HCT116 (cell line): ENCODE data around the gene NRN1. TPM values are rescaled to one million over a fixed set of nuclear protein-coding genes. Genes with fewer than 3 reads are reported as not detected.

Experiments used
- ATAC-seq: fragments of 200-7000 bp; cut with Tn5 transposase; 2 replicates; pipeline ENCODE4 v1.9.1; 2020; ENCODE audit warnings: mild to moderate bottlenecking, moderate library complexity
- BruUV-seq: library from RNA; stranded (reverse); fragments of 400-500 nt; replicated peaks from 2 replicates; lab custom pipeline; 2021; lab: Mats Ljungman, UMichigan
- CTCF ChIA-PET: fragments of 300-600 bp; sonication (Branson Sonifier 250); formaldehyde crosslinking; loops from one replicate; lab custom pipeline; 2021; ENCODE audit warnings: antibody characterized with exemption; lab: Charles Lee
- POLR2A ChIA-PET: fragments of 300-600, 350-600 bp; sonication (Branson Sonifier 250); formaldehyde crosslinking; loops from one replicate; lab custom pipeline; 2021; ENCODE audit warnings: antibody characterized with exemption; lab: Charles Lee
- RAD21 ChIA-PET, 2 experiments: fragments of 300-600 bp; sonication (Branson Sonifier 250); formaldehyde crosslinking; loops; one replicate each; lab custom pipeline; 2023; ENCODE audit warnings: low total read pairs in 2 of 2; ENCODE audit not compliant: uncharacterized antibody in 2 of 2, unreplicated experiment in 2 of 2, low non-redundant PET in 1 of 2; lab: Charles Lee
- DNase-seq: peaks from one replicate; pipeline ENCODE4 v3.0.0-alpha.2; 2010; ENCODE audit warnings: low read depth, low spot score
- H2AFZ ChIP-seq: fragments of 200-600 bp; shearing (Covaris generic), sonication (generic); 2 replicates; pipeline ENCODE4 v1.6.1; 2017; ENCODE audit warnings: low read depth, mixed run types, mixed read lengths, antibody characterized with exemption, low read length; ENCODE audit not compliant: poor library complexity, severe bottlenecking
- H3K27ac ChIP-seq: 2 replicates; pipeline ENCODE4 v1.5.1; 2012; ENCODE audit warnings: low read depth, low read length
- H3K27me3 ChIP-seq: fragments of 200-600 bp; sonication (generic); 2 replicates; pipeline ENCODE4 v1.6.1; 2016; ENCODE audit warnings: mixed run types, low read length, mixed read lengths; ENCODE audit not compliant: insufficient read depth
- H3K36me3 ChIP-seq, 2 experiments: fragments of 200-500 bp in 1 of 2; fragments of 200-600 bp in 1 of 2; sonication (Bioruptor generic) in 1 of 2; sonication (generic) in 1 of 2; 2 replicates each; pipeline versions ENCODE4 v1.5.1 to v1.6.1; 2014 to 2016; ENCODE audit warnings: low read length in 2 of 2, inconsistent platforms in 1 of 2, mixed read lengths in 1 of 2, mixed run types in 1 of 2; ENCODE audit not compliant: insufficient read depth in 2 of 2, control insufficient read depth in 1 of 2
- H3K4me1 ChIP-seq, 2 experiments: fragments of 200-600 bp in 1 of 2; sonication (generic) in 1 of 2; 2 replicates each; pipeline versions ENCODE4 v1.5.1 to v1.6.1; 2012 to 2017; ENCODE audit warnings: low read length in 2 of 2, inconsistent platforms in 1 of 2, mild to moderate bottlenecking in 1 of 2, mixed read lengths in 1 of 2, mixed run types in 1 of 2, moderate library complexity in 1 of 2; ENCODE audit not compliant: insufficient read depth in 2 of 2, control insufficient read depth in 1 of 2
- H3K4me2 ChIP-seq: fragments of 200-600 bp; sonication (generic); 2 replicates; pipeline ENCODE4 v1.6.1; 2017; ENCODE audit warnings: mixed run types, low read length, mixed read lengths
- H3K4me3 ChIP-seq, 2 experiments: fragments of 200-600 bp in 1 of 2; sonication (generic) in 1 of 2; replicated peaks in 1 of 2; 2 replicates each; pipeline ENCODE4 v1.5.1; 2011 to 2016; ENCODE audit warnings: low read length in 2 of 2, control low read depth in 1 of 2, low read depth in 1 of 2, mild to moderate bottlenecking in 1 of 2, mixed read lengths in 1 of 2, mixed run types in 1 of 2
- H3K79me2 ChIP-seq: fragments of 200-600 bp; sonication (generic); 2 replicates; pipeline ENCODE4 v1.6.1; 2017; ENCODE audit warnings: mild to moderate bottlenecking, mixed run types, low read length, moderate library complexity, mixed read lengths; ENCODE audit not compliant: insufficient read depth
- H3K9ac ChIP-seq: fragments of 200-600 bp; sonication (generic); 2 replicates; pipeline ENCODE4 v1.6.1; 2016; ENCODE audit warnings: low read length, mixed read lengths
- H3K9me2 ChIP-seq: fragments of 200-600 bp; sonication (generic), shearing (Covaris generic); 2 replicates; pipeline ENCODE4 v1.6.1; 2017; ENCODE audit warnings: mixed run types, mild to moderate bottlenecking, moderate library complexity; ENCODE audit not compliant: insufficient read depth
- H3K9me3 ChIP-seq, 2 experiments: fragments of 200-500 bp in 1 of 2; fragments of 200-600 bp in 1 of 2; sonication (Bioruptor generic) in 1 of 2; sonication (generic) in 1 of 2; 2 replicates each; pipeline ENCODE4 v1.6.1; 2014 to 2017; ENCODE audit warnings: low read length in 2 of 2, mixed read lengths in 2 of 2, inconsistent platforms in 1 of 2, low read depth in 1 of 2, mild to moderate bottlenecking in 1 of 2, mixed run types in 1 of 2, moderate library complexity in 1 of 2; ENCODE audit not compliant: control insufficient read depth in 1 of 2, insufficient read depth in 1 of 2
- H4K20me1 ChIP-seq: fragments of 200-600 bp; sonication (generic), shearing (Covaris generic); 2 replicates; pipeline ENCODE4 v1.6.1; 2017; ENCODE audit warnings: mixed run types, mild to moderate bottlenecking, moderate library complexity; ENCODE audit not compliant: insufficient read depth
- CEBPB ChIP-seq: IDR thresholded peaks from 2 replicates; pipeline ENCODE4 v1.6.1; 2012; ENCODE audit warnings: low read depth
- ELF1 ChIP-seq: IDR thresholded peaks from 2 replicates; pipeline ENCODE4 v1.6.1; 2012; ENCODE audit warnings: low read depth, borderline replicate concordance
- EZH2 ChIP-seq: fragments of 200-600 bp; sonication (generic); IDR thresholded peaks from 2 replicates; pipeline ENCODE4 v1.6.1; 2017; ENCODE audit warnings: antibody characterized with exemption, mixed run types
- EZH2phosphoT487 ChIP-seq: fragments of 200-600 bp; IDR thresholded peaks from 2 replicates; pipeline ENCODE4 v1.6.1; 2018; ENCODE audit warnings: antibody characterized with exemption, borderline replicate concordance
- POLR2A ChIP-seq: IDR thresholded peaks from 2 replicates; pipeline ENCODE4 v1.7.0; 2011; ENCODE audit warnings: borderline replicate concordance; ENCODE audit not compliant: insufficient read depth, insufficient read length; ENCODE audit errors: extremely low read depth
- SIN3A ChIP-seq: IDR thresholded peaks from 2 replicates; pipeline ENCODE4 v1.6.1; 2012; ENCODE audit warnings: low read depth
- SRF ChIP-seq: IDR thresholded peaks from 2 replicates; pipeline ENCODE4 v1.6.1; 2012; ENCODE audit warnings: low read depth
- intact Hi-C: fragments of 100-400 bp; cut with micrococcal nuclease; formaldehyde crosslinking; loops from 2 replicates; pipeline ENCODE4 v1.10.0; 2022
- total RNA-seq: library from RNA; stranded (reverse); gene quantifications from one replicate; pipeline ENCODE4 v1.2.1, GENCODE V29; 2021; ENCODE audit not compliant: unreplicated experiment
- TF ChIP-seq, protein P1 (sequence below): IDR thresholded peaks from 2 replicates; pipeline ENCODE4 v1.6.1; 2011; ENCODE audit warnings: mild to moderate bottlenecking, low read length, moderate library complexity; ENCODE audit not compliant: insufficient replicate concordance; ENCODE audit errors: extremely low read depth
- TF ChIP-seq, protein P2 (sequence below), 3 experiments: fragments of 200-600 bp in 1 of 3; sonication (generic) in 1 of 3; IDR thresholded peaks in 2 of 3; conservative IDR thresholded peaks in 1 of 3; 2 replicates each; pipeline ENCODE4 v1.5.1; 2012 to 2017; ENCODE audit warnings: low read depth in 2 of 3, low read length in 2 of 3, antibody characterized with exemption in 1 of 3, borderline replicate concordance in 1 of 3, control low read depth in 1 of 3, mild to moderate bottlenecking in 1 of 3, mixed read lengths in 1 of 3, mixed run types in 1 of 3, moderate library complexity in 1 of 3; ENCODE audit not compliant: insufficient read depth in 1 of 3

NRN1 gene
- total RNA-seq, 1 experiment from 2014 or later: not detected

- no peak overlapping the region for H3K9ac ChIP-seq
- ATAC-seq (no peak), DNase-seq (no peak)
- ChIA-PET CTCF (no interaction called here), RAD21 (no interaction called here), POLR2A (no interaction called here)
- no peaks in the 10 kb centered on the region for H3K79me2 ChIP-seq
- no peak overlapping the region for H2AFZ ChIP-seq
- H4K20me1 ChIP-seq: no peaks in the 10 kb centered on the region
- H3K27ac ChIP-seq: no peak overlapping the region
- peaks cover 13% of the 10 kb centered on the region; the same call in 1 of the 2 replicates for H3K27me3 ChIP-seq
- H3K4me1 ChIP-seq: peaks cover 5 to 15% of the 10 kb centered on the region in 2 experiments; a peak in 2 of 4 replicates
- no peaks in the 10 kb centered on the region for H3K9me2 ChIP-seq
- no peak overlapping the region for H3K4me2 ChIP-seq
- H3K4me3 ChIP-seq: no peak overlapping the region
- TF ChIP-seq ELF1 (no peak), SIN3A (no peak), CEBPB (no peak), POLR2A (no peak), SRF (no peak), EZH2 (no peak), EZH2phosphoT487 (no peak)
- TF ChIP-seq, protein P1, sequence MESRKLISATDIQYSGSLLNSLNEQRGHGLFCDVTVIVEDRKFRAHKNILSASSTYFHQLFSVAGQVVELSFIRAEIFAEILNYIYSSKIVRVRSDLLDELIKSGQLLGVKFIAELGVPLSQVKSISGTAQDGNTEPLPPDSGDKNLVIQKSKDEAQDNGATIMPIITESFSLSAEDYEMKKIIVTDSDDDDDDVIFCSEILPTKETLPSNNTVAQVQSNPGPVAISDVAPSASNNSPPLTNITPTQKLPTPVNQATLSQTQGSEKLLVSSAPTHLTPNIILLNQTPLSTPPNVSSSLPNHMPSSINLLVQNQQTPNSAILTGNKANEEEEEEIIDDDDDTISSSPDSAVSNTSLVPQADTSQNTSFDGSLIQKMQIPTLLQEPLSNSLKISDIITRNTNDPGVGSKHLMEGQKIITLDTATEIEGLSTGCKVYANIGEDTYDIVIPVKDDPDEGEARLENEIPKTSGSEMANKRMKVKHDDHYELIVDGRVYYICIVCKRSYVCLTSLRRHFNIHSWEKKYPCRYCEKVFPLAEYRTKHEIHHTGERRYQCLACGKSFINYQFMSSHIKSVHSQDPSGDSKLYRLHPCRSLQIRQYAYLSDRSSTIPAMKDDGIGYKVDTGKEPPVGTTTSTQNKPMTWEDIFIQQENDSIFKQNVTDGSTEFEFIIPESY: no peak
- TF ChIP-seq, protein P2, sequence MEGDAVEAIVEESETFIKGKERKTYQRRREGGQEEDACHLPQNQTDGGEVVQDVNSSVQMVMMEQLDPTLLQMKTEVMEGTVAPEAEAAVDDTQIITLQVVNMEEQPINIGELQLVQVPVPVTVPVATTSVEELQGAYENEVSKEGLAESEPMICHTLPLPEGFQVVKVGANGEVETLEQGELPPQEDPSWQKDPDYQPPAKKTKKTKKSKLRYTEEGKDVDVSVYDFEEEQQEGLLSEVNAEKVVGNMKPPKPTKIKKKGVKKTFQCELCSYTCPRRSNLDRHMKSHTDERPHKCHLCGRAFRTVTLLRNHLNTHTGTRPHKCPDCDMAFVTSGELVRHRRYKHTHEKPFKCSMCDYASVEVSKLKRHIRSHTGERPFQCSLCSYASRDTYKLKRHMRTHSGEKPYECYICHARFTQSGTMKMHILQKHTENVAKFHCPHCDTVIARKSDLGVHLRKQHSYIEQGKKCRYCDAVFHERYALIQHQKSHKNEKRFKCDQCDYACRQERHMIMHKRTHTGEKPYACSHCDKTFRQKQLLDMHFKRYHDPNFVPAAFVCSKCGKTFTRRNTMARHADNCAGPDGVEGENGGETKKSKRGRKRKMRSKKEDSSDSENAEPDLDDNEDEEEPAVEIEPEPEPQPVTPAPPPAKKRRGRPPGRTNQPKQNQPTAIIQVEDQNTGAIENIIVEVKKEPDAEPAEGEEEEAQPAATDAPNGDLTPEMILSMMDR (IDR thresholded peaks at IDR 0.05 in 2 of 3, conservative IDR thresholded peaks at IDR 0.05 in 1 of 3; ENCODE audit: borderline replicate concordance in 1 of 3, insufficient read depth in 1 of 3, low read depth in 2 of 3, low read length in 2 of 3): no peak
- intact Hi-C loops: no loop called here
- no TSS peak for BruUV-seq
- H3K9me3 ChIP-seq: no peaks in the 10 kb centered on the region
- no peaks in the 10 kb centered on the region for H3K36me3 ChIP-seq
Observed at GRCh38 chr6:6006006-6006427, 708 bp downstream of the NRN1 start.
